Nephron progenitor cell (in vitro differentiated cells): ENCODE measurements around the gene FER1L5.
A peak's percentile ranks its signal among the peaks of the same experiment; 100 is the strongest.
"Not testable (repeated sequence)": the region's sequence is repeated elsewhere in the genome, so short reads cannot be mapped to it uniquely, and the experiment has no call there.

Experiments
- DNase-seq: peaks from one replicate; pipeline ENCODE4 v3.0.0; 2021
- H3K27ac Mint-ChIP-seq: 2 replicates; pipeline ENCODE4 v1.8.0; 2021; ENCODE audit warnings: mild to moderate bottlenecking, moderate library complexity, mixed read lengths
- H3K27me3 Mint-ChIP-seq: 2 replicates; pipeline ENCODE4 v1.8.0; 2021; ENCODE audit warnings: mild to moderate bottlenecking, low read depth, mixed read lengths; ENCODE audit not compliant: poor library complexity
- H3K36me3 Mint-ChIP-seq: 2 replicates; pipeline ENCODE4 v1.8.0; 2021; ENCODE audit warnings: low read depth, mixed read lengths
- H3K4me1 Mint-ChIP-seq: 2 replicates; pipeline ENCODE4 v1.8.0; 2021; ENCODE audit warnings: mixed read lengths
- H3K4me3 Mint-ChIP-seq: 2 replicates; pipeline ENCODE4 v1.8.0; 2021; ENCODE audit warnings: mild to moderate bottlenecking, moderate library complexity, mixed read lengths
- H3K9me3 Mint-ChIP-seq: 2 replicates; pipeline ENCODE4 v1.8.0; 2021; ENCODE audit warnings: mild to moderate bottlenecking, moderate library complexity, mixed read lengths
- CTCF ChIP-seq: fragments of 200-600 bp; sonication (generic); IDR thresholded peaks from 2 replicates; pipeline ENCODE4 v1.5.0; 2021; ENCODE audit warnings: antibody characterized with exemption

The FER1L5 gene

DNA sequence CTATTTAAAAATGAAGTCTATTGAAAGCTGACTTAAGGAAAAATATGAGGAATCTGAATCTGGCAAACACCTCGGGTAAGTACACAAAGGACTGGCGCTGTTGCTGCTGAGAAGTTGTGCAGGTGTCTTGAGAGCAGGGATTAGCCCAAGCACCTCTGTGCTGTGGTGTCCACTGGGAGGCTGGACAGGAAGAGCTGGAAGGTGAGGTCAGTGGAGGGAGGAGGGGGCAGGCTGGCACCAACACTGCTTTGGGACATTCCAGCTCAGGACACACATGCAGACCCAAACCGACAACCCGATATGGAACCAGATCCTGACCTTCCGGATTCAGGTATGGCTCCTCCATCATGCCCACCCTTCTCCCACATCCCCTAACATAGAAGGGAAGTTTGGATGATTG, 20.6 kb downstream of the FER1L5 start:
- TF ChIP-seq CTCF = no peak
- no peak overlapping the region for H3K4me3 Mint-ChIP-seq
- H3K9me3 Mint-ChIP-seq = peaks cover 25% of the 10 kb centered on the region
- peaks cover 11% of the 10 kb centered on the region for H3K36me3 Mint-ChIP-seq
- peak overlapping the region; percentile 52 for H3K27ac Mint-ChIP-seq
- DNase-seq = no peak
- no peaks in the 10 kb centered on the region for H3K4me1 Mint-ChIP-seq
- peaks cover 7% of the 10 kb centered on the region for H3K27me3 Mint-ChIP-seq

DNA sequence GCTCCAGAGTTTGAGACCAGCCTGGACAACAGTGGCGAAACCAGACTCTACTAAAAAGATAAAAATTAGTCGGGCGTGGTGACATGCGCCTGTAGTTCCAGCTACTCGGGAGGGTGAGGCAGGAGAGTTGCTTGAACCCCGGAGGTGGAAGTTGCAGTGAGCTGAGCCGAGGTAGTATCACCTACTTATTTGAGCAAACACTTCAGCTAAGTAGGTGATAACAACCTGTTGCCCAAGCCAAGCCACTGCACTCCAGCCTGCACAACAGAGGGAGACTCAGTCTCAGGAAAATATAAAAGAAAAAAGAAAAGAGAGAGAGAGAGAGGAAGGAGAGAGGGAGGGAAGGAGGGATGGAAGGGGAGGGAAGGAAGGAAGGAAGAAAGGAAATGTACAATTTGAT, 21.3 kb downstream of the FER1L5 start:
- H3K36me3 Mint-ChIP-seq = peaks cover 7% of the 10 kb centered on the region
- DNase-seq = no peak
- peaks cover 25% of the 10 kb centered on the region for H3K9me3 Mint-ChIP-seq
- peaks cover 7% of the 10 kb centered on the region for H3K27me3 Mint-ChIP-seq
- H3K4me1 Mint-ChIP-seq = peaks cover 4% of the 10 kb centered on the region
- TF ChIP-seq CTCF = no peak
- H3K27ac Mint-ChIP-seq = no peak overlapping the region
- no peak overlapping the region for H3K4me3 Mint-ChIP-seq

GRCh38 chr2:96664366-96664925, 21.9 kb downstream of the FER1L5 start:
- Mint-ChIP-seq H3K4me3 (no peak overlapping the region), H3K4me1 (peaks cover 8% of the 10 kb centered on the region), H3K36me3 (peaks cover 7% of the 10 kb centered on the region), H3K9me3 (peaks cover 25% of the 10 kb centered on the region), H3K27ac (no peak overlapping the region), H3K27me3 (peaks cover 7% of the 10 kb centered on the region)
- TF ChIP-seq CTCF = no peak
- DNase-seq = no peak

DNA sequence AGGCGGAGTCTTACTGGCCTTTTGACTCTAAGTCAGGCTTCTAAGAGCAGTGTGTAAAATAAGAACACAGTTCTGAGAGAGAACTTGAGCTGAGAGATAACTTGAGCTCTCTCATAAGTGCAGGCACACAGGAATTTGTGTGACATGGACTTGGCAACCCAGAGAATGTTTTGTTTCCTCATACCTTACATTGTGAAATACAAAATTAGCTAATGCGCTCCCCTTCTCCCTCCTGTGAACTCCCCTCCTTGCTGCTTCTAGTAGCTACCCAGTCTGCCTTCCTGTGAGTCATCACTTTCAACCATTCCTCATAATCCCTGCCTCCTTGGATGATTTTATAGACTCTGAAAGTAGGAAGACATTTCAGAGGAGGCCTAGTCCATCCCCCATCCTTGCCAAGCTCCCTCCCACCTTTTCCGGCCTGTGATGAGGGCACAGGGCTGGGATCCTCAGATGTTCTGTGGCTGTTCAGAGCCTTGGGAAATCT, 22.6 kb downstream of the FER1L5 start:
- no peak overlapping the region for H3K4me3 Mint-ChIP-seq
- H3K9me3 Mint-ChIP-seq = peaks cover 25% of the 10 kb centered on the region
- no peak for TF ChIP-seq CTCF
- DNase-seq = no peak
- peaks cover 7% of the 10 kb centered on the region for H3K36me3 Mint-ChIP-seq
- peaks cover 7% of the 10 kb centered on the region for H3K27me3 Mint-ChIP-seq
- H3K4me1 Mint-ChIP-seq = peaks cover 8% of the 10 kb centered on the region
- no peak overlapping the region for H3K27ac Mint-ChIP-seq

- H3K27ac Mint-ChIP-seq, H3K4me1 Mint-ChIP-seq, H3K36me3 Mint-ChIP-seq, H3K4me3 Mint-ChIP-seq, DNase-seq, H3K27me3 Mint-ChIP-seq: not testable (repeated sequence)
- peaks cover 25% of the 10 kb centered on the region for H3K9me3 Mint-ChIP-seq
These were observed 23.2 kb downstream of the FER1L5 start for GRCh38 chr2:96665717-96666116.

DNA sequence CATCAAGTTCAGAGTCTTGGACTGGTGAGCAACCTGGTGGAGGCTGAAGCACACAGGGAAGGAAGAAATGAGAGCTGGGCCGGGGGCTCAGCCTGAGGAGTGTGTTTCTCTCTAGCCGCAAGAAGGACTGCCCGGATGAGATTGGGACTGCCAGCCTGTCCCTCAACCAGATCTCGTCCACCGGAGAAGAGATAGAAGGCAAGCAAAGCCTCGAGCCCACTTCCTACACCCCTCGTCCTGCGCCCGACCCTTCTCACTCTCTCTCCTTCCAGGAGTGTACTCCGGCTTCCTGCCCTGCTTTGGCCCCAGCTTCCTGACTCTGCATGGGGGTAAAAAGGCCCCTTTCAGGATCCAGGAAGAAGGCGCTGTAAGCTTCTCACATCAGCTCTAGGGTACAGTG, 26.2 kb downstream of the FER1L5 start:
- Mint-ChIP-seq H3K4me3 (no peak overlapping the region), H3K27ac (peak overlapping the region; percentile 32)

More for the DNA sequence above, 26.2 kb downstream of the FER1L5 start:
- no peak for DNase-seq
- Mint-ChIP-seq H3K36me3 (no peaks in the 10 kb centered on the region), H3K27me3 (peaks cover 22% of the 10 kb centered on the region), H3K9me3 (peaks cover 17% of the 10 kb centered on the region), H3K4me1 (peaks cover 8% of the 10 kb centered on the region)
- no peak for TF ChIP-seq CTCF
